Bladder microvascular endothelial cell (primary cell): ENCODE measurements around the gene ABCB8. TPM values are rescaled to one million over a fixed set of nuclear protein-coding genes. Genes with fewer than 3 reads are reported as not detected.

Experiments
- total RNA-seq: library from RNA; depleted of rRNA; stranded (reverse); fragments of >200 nt; gene quantifications from 2 replicates; pipeline ENCODE4 v1.2.3, GENCODE V29; 2014

ABCB8 gene
- 14.6 and 26.1 TPM in 2 replicates for total RNA-seq

DNA sequence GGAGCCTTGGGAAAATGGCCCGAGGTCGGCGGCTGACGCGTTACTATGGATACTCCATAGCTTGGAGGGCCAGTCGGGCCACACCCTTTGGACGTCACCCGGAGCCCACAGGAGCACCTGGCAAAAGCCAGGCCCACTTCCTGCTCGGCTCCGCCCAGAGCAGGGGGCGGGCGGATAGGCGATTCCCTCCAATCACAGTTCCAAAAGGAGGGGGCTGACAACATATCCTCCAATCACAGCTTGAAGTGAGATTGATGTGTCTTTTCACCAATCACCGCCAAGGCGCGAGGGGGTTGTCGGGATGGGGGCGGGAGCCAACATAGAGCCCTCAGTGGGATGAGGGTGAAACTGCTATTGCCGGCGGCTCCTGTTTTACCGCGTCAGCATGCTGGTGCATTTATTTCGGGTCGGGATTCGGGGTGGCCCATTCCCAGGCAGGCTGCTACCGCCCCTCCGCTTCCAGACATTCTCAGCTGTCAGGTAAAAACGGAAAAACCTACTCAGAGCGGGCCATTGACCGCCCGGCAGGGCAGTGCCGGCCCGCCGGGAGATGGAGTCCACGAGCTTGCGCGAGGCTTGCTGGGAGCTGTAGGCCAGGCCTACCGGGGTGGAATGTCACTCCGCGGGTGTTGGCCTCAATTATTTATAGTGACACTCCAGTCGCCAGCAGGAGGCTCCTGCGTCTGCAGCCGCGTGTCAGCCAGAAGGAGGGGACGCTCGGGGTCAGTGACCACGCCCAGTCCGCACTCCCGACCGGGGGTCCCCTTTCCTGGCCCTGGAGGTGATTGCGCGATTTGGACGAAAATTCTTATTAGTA lies at the start of gene ABCB8:
ABCB8 (plus strand) TSS at position 320 of the 817 bp plus-strand sequence; CDS start at position 386, 66 bp downstream.

DNA sequence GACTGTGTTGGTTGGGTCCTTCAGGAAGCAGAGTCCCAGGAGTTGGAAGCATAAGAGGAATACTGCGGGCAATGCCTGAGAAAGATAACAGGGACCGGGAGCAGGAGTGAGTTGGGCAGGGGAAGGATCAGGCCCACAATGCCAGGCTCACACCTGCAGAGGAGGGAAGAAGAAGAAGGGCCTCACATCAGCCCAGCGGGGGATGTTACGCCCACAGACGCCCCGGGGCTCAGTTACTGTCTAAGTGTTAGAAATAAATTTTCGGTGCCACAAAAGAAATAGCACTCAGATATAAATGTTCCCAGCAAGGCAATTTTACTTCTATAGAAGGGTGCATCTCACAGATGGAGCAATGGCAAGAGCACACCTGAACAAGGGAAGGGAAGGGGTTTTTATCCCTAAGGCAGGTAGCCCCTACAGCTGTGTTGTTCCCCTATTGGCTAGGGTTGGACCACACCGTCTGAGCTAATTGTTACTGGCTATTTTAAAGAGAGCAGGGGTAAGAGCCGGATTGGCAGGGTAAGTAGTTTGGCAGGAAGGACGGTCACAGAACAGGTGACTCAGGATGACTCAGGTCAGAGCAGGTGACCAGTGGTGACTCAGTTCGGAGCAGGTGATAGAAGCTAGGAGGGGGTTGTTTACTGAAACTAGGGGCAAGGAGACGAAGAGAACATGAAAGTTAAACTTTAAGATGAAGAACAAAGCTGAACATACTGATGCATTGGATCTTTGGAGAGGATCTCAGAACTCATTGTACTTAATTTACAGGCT lies 37.6 kb upstream of the ABCB8 start, which contains the start of gene NOS3:
NOS3 (plus strand) TSS at position 602 of the 771 bp plus-strand sequence. CDS start 2,787 bp downstream, outside the sequence.

GRCh38 chr7:151024435-151025056 lies 3.7 kb upstream of the ABCB8 start, which contains the start of gene ATG9B:
Gene ATG9B, minus strand, starts transcription at chr7:151024494. Its CDS starts 71 bp downstream, at chr7:151024423.

GRCh38 chr7:151047976-151048815 lies 19.9 kb downstream of the ABCB8 start, which contains the start of gene ASIC3:
Gene ASIC3, plus strand, starts transcription at chr7:151048531. Its CDS starts 355 bp downstream, at chr7:151048886.

DNA sequence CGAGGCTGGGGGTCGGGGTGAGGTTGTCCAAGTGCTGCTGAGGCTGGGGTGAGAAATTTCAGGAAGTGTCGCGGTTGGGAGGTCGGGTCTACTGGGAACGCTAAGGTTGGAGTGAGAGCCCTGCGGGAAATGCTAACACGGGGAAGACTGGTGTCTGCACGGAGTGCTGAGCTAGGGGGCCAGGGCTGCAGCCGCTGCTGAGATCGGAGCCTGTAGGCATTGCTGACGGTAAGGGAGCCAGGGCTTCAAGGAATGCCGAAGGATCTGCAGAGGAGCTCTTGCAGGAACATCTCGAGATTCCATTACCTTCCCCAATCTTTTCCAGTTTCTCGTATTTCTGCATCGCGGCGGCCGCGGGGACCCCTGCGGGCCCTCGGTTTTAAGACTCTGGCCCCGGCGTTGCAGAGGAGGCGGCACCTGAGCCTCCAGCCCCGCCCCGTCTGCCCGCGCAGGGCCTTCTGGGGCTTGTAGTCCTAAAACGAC lies 29.3 kb downstream of the ABCB8 start, which contains the start of gene CDK5:
CDK5 (minus strand) TSS at position 392 of the 483 bp plus-strand sequence; CDS start at position 343, 49 bp downstream.

GRCh38 chr7:151059367-151060112 lies 31.3 kb downstream of the ABCB8 start, which contains the start of gene SLC4A2:
Gene SLC4A2, plus strand, starts transcription at chr7:151059589. Its CDS starts 2,399 bp downstream, at chr7:151061988.

DNA sequence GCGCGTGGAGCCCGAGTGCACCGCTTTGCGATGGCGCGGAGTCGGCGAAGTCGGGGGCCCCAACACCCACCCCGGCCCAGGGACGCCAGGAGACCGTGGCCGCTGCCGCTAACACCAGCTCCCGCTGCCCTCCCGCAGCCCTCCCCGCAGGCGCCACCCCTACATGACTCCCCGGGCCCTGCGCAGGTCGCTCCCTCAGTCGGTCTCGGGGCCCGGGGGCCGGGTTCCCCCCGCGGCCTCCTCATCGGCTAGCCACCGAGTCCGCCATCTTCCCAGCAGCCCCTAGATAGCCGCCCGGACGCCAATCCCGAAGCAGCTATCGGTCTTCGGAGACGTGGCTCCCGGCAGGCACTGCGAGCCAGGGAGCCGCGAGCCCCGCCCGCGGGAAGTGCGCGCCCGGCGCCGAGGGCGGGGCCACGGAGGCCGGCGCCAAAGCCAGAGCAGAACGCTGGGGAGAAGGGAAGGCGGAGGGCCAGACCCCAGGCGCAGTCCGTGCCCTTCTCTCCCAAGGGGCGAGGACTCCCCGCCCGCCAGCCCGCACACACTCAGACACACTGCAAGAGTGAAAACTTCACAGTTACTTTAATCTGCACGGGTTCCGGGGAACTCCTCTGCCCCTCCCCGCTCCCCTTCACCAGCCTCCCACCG lies 52.4 kb downstream of the ABCB8 start, which contains the start of gene FASTK:
FASTK (minus strand) TSS at position 288 of the 648 bp plus-strand sequence; CDS start at position 245, 43 bp downstream.

DNA sequence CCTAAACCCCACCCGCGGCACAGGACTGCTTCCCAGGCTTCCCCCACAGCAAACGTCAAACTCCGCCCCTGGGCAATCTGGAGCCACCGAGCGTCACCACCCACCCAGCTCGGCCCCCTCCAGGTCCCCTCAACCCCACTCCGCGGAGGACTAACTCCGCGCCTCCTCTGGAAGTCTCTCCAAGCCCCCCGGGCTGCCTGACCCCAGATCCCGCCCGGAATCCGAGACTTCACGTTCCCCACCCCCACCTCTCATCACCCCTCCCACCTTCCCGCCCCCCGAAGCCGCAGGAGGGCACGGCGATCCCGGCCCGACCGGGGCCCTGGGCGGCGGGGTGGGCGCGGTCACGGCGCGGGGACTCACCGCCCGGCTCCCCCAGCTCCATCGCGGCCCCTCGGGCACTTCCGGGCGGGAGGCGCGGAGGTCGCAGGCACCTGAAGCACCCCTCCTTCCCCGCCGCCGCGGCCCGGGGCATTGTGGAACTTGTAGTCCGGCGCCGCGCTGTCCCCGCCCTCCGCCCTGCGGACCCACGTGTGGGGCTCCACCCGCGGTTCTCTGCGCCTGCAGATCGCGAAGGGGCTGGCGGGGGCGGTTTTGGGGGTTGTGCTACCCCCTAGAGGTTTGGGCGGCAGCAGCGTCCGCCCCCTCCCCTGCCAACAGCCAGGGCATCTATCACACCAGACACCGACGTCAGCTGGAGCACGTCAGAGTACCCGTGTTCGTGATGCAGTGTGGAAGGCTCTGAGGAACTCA lies 55.0 kb downstream of the ABCB8 start, which contains the start of gene TMUB1:
TMUB1 (minus strand) TSS at position 423 of the 753 bp plus-strand sequence. CDS start 930 bp downstream, outside the sequence.

DNA sequence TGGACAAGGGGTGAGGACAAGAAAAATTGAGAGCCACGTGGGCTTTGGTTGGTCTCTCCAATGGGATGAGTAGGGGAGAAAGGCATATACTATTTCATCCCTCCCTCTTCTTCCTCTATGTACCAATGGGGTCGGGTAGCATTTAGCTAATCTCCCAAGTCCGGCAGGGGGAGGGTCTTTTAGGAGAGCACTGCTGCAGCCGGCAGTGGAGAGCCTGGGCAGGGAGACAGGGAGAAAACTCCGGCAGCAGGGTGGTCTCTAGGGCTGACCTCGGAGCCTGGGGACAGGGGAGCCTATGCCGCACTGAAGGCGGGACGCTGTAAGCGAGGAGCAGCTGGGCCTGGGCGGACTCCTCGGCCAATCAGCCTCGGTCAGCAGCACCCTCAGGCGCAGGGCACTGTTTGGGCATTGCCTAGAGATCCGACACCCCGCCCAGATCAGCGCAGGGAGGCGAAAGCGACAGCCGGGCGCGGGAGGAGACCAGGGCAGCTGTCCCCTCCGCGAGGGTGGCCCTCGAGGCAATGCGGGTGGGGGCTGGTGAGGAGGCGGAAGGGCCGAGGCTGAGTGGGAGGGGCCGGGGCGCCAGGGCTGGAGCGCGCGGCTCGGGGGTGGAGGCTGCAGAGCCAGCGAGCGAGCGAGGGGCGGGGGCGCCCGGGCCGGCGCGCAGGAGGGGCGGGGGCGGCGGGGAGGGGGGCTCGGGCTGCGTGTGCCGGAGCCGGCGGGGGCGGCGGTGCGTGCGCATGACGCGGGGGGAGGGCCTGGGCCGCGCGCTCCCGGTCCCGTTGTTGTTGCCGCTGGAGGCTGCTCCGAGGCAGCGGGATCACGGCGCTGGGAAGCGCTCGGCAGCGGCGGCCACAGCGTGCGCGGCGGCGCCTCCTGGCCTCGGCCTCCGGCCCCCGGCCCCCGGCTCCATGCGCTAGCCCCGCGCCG lies 57.7 kb downstream of the ABCB8 start, which contains the start of gene AGAP3:
AGAP3 (plus strand) TSS at position 785 of the 930 bp plus-strand sequence. CDS start 267 bp downstream, outside the sequence.

Other genes starting within 250 kb of the ABCB8 start
- gene TMEM176B, start 228.1 kb upstream of the ABCB8 start, total RNA-seq = not detected in 2 replicates
- 0.25 TPM in 1 of 2 replicates, not detected in the other for gene TMEM176A, start 227.7 kb upstream of the ABCB8 start, total RNA-seq
- gene AOC1, start 175.9 kb upstream of the ABCB8 start, total RNA-seq = not detected in 2 replicates
- 0.06 TPM in 1 of 2 replicates, not detected in the other for gene KCNH2, start 50.1 kb upstream of the ABCB8 start, total RNA-seq
- 20.9 and 58.7 TPM in 2 replicates for gene NOS3, start 37.4 kb upstream of the ABCB8 start, total RNA-seq
- gene ATG9B, start 4.0 kb upstream of the ABCB8 start, total RNA-seq = 0.19 TPM in 1 of 2 replicates, not detected in the other
- gene ASIC3, start 20.1 kb downstream of the ABCB8 start, total RNA-seq = 0.16 and 0.44 TPM in 2 replicates
- gene CDK5, start 29.4 kb downstream of the ABCB8 start, total RNA-seq = 16.8 and 18.6 TPM in 2 replicates
- gene SLC4A2, start 31.1 kb downstream of the ABCB8 start, total RNA-seq = 59.6 and 131 TPM in 2 replicates
- 38.2 and 54.8 TPM in 2 replicates for gene FASTK, start 52.4 kb downstream of the ABCB8 start, total RNA-seq
- 16.5 and 16.8 TPM in 2 replicates for gene TMUB1, start 55.0 kb downstream of the ABCB8 start, total RNA-seq
- 51.2 and 63.9 TPM in 2 replicates for gene AGAP3, start 58.0 kb downstream of the ABCB8 start, total RNA-seq
- gene GBX1, start 139.2 kb downstream of the ABCB8 start, total RNA-seq = not detected in 2 replicates
- gene ASB10, start 158.8 kb downstream of the ABCB8 start, total RNA-seq = not detected in 2 replicates
- gene H2BK1, start 182.0 kb downstream of the ABCB8 start, total RNA-seq = not detected in 2 replicates
- 44.2 and 53.0 TPM in 2 replicates for gene ABCF2, start 198.8 kb downstream of the ABCB8 start, total RNA-seq
- 28.3 and 62.9 TPM in 2 replicates for gene CHPF2, start 204.0 kb downstream of the ABCB8 start, total RNA-seq
- 0.97 and 1.9 TPM in 2 replicates for gene SMARCD3, start 220.2 kb downstream of the ABCB8 start, total RNA-seq